ENCODE data around the gene TBX21. TPM values are rescaled to one million over a fixed set of nuclear protein-coding genes. Genes with fewer than 3 reads are reported as not detected.

The TBX21 gene
- polyA plus RNA-seq, 1 donor from 2014 or later: not detected

DNA sequence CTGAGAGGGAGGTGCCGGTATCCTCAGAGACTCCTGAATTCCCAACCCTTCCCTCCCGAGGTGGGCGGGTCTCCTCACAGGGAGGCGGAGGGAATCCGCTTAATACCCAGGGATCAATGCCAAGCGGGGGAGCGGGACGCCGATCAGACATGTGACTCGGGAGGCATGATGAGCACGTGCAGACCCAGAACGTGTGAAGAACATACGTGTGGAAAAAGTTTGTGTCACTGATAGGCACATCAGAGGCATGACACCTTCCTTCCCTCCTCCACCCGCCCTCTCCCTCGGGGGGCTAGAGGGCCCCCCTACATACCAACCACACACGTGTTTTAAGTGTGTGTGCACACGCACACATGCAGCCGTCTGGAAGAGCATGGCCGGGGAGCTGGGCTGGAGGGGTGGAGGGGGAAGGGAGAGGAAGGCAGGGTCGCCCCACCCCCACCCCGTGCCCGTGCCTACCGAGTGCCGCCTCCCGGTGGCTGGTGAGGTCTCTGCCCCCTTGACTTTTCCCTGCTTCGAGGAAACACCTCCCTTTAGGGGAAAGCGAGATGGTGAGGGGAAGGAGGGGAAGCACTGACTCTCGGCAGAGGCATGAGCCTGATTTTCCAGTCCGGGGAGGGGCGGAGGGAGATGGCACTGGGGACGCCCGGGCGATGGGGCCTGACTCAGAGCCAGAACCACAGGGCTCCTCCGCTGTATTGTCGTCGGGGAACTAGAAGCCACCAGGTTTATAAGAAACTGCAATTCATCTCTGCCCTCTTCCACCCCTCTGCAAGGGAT, 12.1 kb upstream of the TBX21 start:
- no peak overlapping the region for H3K4me2 ChIP-seq (ENCODE audit: low read length)
- no peaks in the 10 kb centered on the region for H3F3A ChIP-seq (ENCODE audit: insufficient read depth, low read length, poor library complexity, severe bottlenecking)
- no peak overlapping the region for H2AFZ ChIP-seq (ENCODE audit: low read depth, low read length)
- H3K27me3 ChIP-seq (ENCODE audit: insufficient read depth, low read depth, low read length): peaks cover 11% of the 10 kb centered on the region
- no peaks in the 10 kb centered on the region for H4K20me1 ChIP-seq (ENCODE audit: insufficient read depth)
- no peak overlapping the region for H3K4me3 ChIP-seq (ENCODE audit: low read length)
- H3K36me3 ChIP-seq (ENCODE audit: insufficient read depth, low read length): no peaks in the 10 kb centered on the region
- no peaks in the 10 kb centered on the region for H3K9me2 ChIP-seq (ENCODE audit: insufficient read depth, low read length)
- no peak overlapping the region for H3K9ac ChIP-seq (ENCODE audit: low read length)
- H3K27ac ChIP-seq (ENCODE audit: low read length): no peak overlapping the region
- no peaks in the 10 kb centered on the region for H3K9me3 ChIP-seq (ENCODE audit: low read length)
- TF ChIP-seq POLR2AphosphoS5 (IDR thresholded peaks at IDR 0.05): no peak
- TF ChIP-seq, protein P1, sequence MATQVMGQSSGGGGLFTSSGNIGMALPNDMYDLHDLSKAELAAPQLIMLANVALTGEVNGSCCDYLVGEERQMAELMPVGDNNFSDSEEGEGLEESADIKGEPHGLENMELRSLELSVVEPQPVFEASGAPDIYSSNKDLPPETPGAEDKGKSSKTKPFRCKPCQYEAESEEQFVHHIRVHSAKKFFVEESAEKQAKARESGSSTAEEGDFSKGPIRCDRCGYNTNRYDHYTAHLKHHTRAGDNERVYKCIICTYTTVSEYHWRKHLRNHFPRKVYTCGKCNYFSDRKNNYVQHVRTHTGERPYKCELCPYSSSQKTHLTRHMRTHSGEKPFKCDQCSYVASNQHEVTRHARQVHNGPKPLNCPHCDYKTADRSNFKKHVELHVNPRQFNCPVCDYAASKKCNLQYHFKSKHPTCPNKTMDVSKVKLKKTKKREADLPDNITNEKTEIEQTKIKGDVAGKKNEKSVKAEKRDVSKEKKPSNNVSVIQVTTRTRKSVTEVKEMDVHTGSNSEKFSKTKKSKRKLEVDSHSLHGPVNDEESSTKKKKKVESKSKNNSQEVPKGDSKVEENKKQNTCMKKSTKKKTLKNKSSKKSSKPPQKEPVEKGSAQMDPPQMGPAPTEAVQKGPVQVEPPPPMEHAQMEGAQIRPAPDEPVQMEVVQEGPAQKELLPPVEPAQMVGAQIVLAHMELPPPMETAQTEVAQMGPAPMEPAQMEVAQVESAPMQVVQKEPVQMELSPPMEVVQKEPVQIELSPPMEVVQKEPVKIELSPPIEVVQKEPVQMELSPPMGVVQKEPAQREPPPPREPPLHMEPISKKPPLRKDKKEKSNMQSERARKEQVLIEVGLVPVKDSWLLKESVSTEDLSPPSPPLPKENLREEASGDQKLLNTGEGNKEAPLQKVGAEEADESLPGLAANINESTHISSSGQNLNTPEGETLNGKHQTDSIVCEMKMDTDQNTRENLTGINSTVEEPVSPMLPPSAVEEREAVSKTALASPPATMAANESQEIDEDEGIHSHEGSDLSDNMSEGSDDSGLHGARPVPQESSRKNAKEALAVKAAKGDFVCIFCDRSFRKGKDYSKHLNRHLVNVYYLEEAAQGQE (IDR thresholded peaks at IDR 0.05; ENCODE audit: borderline replicate concordance): no peak
- TF ChIP-seq SMC3 (conservative IDR thresholded peaks at IDR 0.05; ENCODE audit: poor library complexity): no peak
- no peak for TF ChIP-seq TAF1 (IDR thresholded peaks at IDR 0.05; ENCODE audit: low read depth)
- TF ChIP-seq, protein P2, sequence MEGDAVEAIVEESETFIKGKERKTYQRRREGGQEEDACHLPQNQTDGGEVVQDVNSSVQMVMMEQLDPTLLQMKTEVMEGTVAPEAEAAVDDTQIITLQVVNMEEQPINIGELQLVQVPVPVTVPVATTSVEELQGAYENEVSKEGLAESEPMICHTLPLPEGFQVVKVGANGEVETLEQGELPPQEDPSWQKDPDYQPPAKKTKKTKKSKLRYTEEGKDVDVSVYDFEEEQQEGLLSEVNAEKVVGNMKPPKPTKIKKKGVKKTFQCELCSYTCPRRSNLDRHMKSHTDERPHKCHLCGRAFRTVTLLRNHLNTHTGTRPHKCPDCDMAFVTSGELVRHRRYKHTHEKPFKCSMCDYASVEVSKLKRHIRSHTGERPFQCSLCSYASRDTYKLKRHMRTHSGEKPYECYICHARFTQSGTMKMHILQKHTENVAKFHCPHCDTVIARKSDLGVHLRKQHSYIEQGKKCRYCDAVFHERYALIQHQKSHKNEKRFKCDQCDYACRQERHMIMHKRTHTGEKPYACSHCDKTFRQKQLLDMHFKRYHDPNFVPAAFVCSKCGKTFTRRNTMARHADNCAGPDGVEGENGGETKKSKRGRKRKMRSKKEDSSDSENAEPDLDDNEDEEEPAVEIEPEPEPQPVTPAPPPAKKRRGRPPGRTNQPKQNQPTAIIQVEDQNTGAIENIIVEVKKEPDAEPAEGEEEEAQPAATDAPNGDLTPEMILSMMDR (IDR thresholded peaks at IDR 0.05; ENCODE audit: poor library complexity, severe bottlenecking): no peak
- TF ChIP-seq RAD21 (conservative IDR thresholded peaks at IDR 0.05): no peak
- no peak for TF ChIP-seq EZH2 (IDR thresholded peaks at IDR 0.05; ENCODE audit: borderline replicate concordance, insufficient read depth, low read length, poor library complexity, severe bottlenecking)
- no peak for TF ChIP-seq MXI1 (conservative IDR thresholded peaks at IDR 0.05; ENCODE audit: poor library complexity, severe bottlenecking)
- no peak for TF ChIP-seq EP300 (conservative IDR thresholded peaks at IDR 0.05; ENCODE audit: poor library complexity, severe bottlenecking)
- no peaks in the 10 kb centered on the region for H3K79me2 ChIP-seq (replicated peaks; ENCODE audit: insufficient read depth, low read length)

DNA sequence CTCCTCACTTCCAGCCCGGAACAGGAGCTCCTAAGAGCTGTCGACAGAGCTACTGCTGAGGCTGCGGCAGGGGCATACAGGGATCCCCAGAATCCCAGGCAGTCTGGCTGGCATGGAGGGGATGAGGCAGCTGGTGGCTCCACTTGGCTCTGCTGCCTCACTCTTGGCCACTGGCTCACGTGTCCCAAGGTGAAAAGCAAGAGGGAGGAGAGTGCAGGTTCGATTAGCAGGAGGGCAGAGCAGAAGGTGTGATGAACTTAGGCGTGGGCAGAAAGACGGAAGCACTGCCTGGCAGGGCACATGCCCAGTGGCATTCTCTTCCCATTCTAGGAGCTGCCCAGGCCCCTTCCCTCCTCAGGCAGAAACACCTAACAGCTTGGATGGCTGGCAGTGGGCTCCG, 11.3 kb upstream of the TBX21 start:
- TF ChIP-seq EP300 (conservative IDR thresholded peaks at IDR 0.05; ENCODE audit: poor library complexity, severe bottlenecking) (no peak), EZH2 (IDR thresholded peaks at IDR 0.05; ENCODE audit: borderline replicate concordance, insufficient read depth, low read length, poor library complexity, severe bottlenecking) (no peak), POLR2AphosphoS5 (IDR thresholded peaks at IDR 0.05) (no peak), TAF1 (IDR thresholded peaks at IDR 0.05; ENCODE audit: low read depth) (no peak), MXI1 (conservative IDR thresholded peaks at IDR 0.05; ENCODE audit: poor library complexity, severe bottlenecking) (no peak), RAD21 (conservative IDR thresholded peaks at IDR 0.05) (no peak), SMC3 (conservative IDR thresholded peaks at IDR 0.05; ENCODE audit: poor library complexity) (no peak)
- TF ChIP-seq, protein P1 (IDR thresholded peaks at IDR 0.05; ENCODE audit: borderline replicate concordance): no peak
- TF ChIP-seq, protein P2 (IDR thresholded peaks at IDR 0.05; ENCODE audit: poor library complexity, severe bottlenecking): no peak
- peaks cover 11% of the 10 kb centered on the region for H3K27me3 ChIP-seq (ENCODE audit: insufficient read depth, low read depth, low read length)
- no peak overlapping the region for H3K4me2 ChIP-seq (ENCODE audit: low read length)

More for the DNA sequence above, 11.3 kb upstream of the TBX21 start:
- H3K36me3 ChIP-seq (ENCODE audit: insufficient read depth, low read length): no peaks in the 10 kb centered on the region
- H2AFZ ChIP-seq (ENCODE audit: low read depth, low read length): no peak overlapping the region
- no peak overlapping the region for H3K27ac ChIP-seq (ENCODE audit: low read length)
- H3K9me2 ChIP-seq (ENCODE audit: insufficient read depth, low read length): no peaks in the 10 kb centered on the region
- H4K20me1 ChIP-seq (ENCODE audit: insufficient read depth): no peaks in the 10 kb centered on the region
- no peak overlapping the region for H3K4me3 ChIP-seq (ENCODE audit: low read length)
- no peaks in the 10 kb centered on the region for H3K9me3 ChIP-seq (ENCODE audit: low read length)
- H3K79me2 ChIP-seq (replicated peaks; ENCODE audit: insufficient read depth, low read length): no peaks in the 10 kb centered on the region
- H3F3A ChIP-seq (ENCODE audit: insufficient read depth, low read length, poor library complexity, severe bottlenecking): no peaks in the 10 kb centered on the region
- no peak overlapping the region for H3K9ac ChIP-seq (ENCODE audit: low read length)
